ENCODE results near the gene PRAC2. TPM values are rescaled to one million over a fixed set of nuclear protein-coding genes. Genes with fewer than 3 reads are reported as not detected.

PRAC2 gene
- total RNA-seq, 1 donor from 2014 or later = not detected

DNA sequence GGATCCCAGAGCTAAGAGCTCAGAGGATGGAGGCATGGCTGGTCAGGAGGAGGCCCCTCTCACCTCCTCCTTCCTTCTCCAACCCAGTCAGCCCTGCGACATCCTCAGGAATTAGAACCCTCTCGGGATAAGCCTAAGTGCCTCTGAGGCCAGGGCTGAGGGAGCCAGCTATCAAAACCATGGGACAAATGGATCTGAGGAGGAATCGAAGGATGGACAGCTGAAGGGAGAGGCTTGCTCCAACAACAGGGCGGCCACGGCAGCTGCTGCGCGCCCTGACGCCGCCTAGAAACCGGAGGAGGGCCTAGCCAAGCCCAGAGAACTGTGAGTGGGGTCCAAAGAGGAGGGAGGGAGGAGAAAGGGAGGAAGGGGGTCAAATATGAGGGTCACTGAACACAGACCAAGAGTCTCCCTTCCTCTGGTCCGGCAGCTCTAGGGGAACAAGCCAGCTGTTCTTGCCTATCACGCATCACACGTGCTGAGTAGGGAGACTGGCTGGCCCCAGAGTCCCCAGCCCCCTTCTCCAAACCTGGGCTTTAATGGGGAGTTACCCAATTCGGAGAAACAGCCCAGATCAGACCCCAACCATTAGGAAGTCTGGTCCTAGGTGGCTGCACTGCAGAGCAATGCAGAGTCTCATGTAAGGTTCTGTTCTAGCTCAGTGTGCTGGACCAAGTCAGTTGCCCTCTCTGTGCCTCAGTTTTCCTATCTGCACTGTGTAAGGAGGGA is 11.5 kb downstream of the PRAC2 start:
- H3K4me1 ChIP-seq = peaks cover 13% of the 10 kb centered on the region
- H3K9me3 ChIP-seq (replicated peaks) = no peaks in the 10 kb centered on the region
- peaks cover 100% of the 10 kb centered on the region for H3K27me3 ChIP-seq (ENCODE audit: low read depth)
- TF ChIP-seq, protein P1, sequence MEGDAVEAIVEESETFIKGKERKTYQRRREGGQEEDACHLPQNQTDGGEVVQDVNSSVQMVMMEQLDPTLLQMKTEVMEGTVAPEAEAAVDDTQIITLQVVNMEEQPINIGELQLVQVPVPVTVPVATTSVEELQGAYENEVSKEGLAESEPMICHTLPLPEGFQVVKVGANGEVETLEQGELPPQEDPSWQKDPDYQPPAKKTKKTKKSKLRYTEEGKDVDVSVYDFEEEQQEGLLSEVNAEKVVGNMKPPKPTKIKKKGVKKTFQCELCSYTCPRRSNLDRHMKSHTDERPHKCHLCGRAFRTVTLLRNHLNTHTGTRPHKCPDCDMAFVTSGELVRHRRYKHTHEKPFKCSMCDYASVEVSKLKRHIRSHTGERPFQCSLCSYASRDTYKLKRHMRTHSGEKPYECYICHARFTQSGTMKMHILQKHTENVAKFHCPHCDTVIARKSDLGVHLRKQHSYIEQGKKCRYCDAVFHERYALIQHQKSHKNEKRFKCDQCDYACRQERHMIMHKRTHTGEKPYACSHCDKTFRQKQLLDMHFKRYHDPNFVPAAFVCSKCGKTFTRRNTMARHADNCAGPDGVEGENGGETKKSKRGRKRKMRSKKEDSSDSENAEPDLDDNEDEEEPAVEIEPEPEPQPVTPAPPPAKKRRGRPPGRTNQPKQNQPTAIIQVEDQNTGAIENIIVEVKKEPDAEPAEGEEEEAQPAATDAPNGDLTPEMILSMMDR (IDR thresholded peaks at IDR 0.05; ENCODE audit: borderline replicate concordance) = no peak
- no peak for DNase-seq
- H3K36me3 ChIP-seq = no peaks in the 10 kb centered on the region
- intact Hi-C loops (cut with micrococcal nuclease) = no loop called here
- no peak overlapping the region for H3K4me3 ChIP-seq
- no peak overlapping the region for H3K27ac ChIP-seq (replicated peaks)

DNA sequence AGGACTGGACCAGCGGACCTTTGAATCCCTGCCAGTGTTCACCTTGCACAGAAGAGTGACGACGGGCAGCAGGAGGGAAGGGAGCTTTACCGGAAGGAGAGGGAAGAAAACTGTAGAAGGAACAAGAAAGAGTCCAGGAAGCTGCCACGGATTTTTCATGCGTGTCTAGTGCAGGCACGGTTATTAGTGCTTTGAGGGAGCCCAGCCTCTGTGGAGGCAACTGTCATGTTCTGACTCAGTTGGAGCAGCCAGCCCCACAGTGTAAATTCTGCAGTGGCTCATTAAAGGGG is 12.0 kb downstream of the PRAC2 start:
- Histone ChIP-seq H3K9me3 (replicated peaks) (no peaks in the 10 kb centered on the region), H3K36me3 (no peaks in the 10 kb centered on the region), H3K4me1 (peaks cover 13% of the 10 kb centered on the region), H3K27me3 (ENCODE audit: low read depth) (peaks cover 100% of the 10 kb centered on the region), H3K4me3 (no peak overlapping the region), H3K27ac (replicated peaks) (no peak overlapping the region)
- TF ChIP-seq, protein P1 (IDR thresholded peaks at IDR 0.05; ENCODE audit: borderline replicate concordance) = no peak
- no peak for DNase-seq
- intact Hi-C loops (cut with micrococcal nuclease) = no loop called here

GRCh38 chr17:48737330-48738043 is 14.5 kb downstream of the PRAC2 start:
- intact Hi-C loops (cut with micrococcal nuclease) = no loop called here
- TF ChIP-seq, protein P1 (IDR thresholded peaks at IDR 0.05; ENCODE audit: borderline replicate concordance) = no peak
- peaks cover 100% of the 10 kb centered on the region for H3K27me3 ChIP-seq (ENCODE audit: low read depth)

GRCh38 chr17:48738424-48738802 is 15.4 kb downstream of the PRAC2 start:
- TF ChIP-seq, protein P1 (IDR thresholded peaks at IDR 0.05; ENCODE audit: borderline replicate concordance) = no peak
- H3K4me3 ChIP-seq = no peak overlapping the region
- H3K9me3 ChIP-seq (replicated peaks) = no peaks in the 10 kb centered on the region
- no peak for DNase-seq
- no peaks in the 10 kb centered on the region for H3K36me3 ChIP-seq
- H3K27me3 ChIP-seq (ENCODE audit: low read depth) = peaks cover 100% of the 10 kb centered on the region
- intact Hi-C loops (cut with micrococcal nuclease) = no loop called here
- no peak overlapping the region for H3K27ac ChIP-seq (replicated peaks)
- peaks cover 5% of the 10 kb centered on the region for H3K4me1 ChIP-seq

More at GRCh38 chr17:48737330-48738043, 14.5 kb downstream of the PRAC2 start:
- no peak overlapping the region for H3K4me3 ChIP-seq
- no peaks in the 10 kb centered on the region for H3K9me3 ChIP-seq (replicated peaks)
- H3K36me3 ChIP-seq = no peaks in the 10 kb centered on the region
- H3K4me1 ChIP-seq = peaks cover 13% of the 10 kb centered on the region
- no peak overlapping the region for H3K27ac ChIP-seq (replicated peaks)
- DNase-seq = no peak

DNA sequence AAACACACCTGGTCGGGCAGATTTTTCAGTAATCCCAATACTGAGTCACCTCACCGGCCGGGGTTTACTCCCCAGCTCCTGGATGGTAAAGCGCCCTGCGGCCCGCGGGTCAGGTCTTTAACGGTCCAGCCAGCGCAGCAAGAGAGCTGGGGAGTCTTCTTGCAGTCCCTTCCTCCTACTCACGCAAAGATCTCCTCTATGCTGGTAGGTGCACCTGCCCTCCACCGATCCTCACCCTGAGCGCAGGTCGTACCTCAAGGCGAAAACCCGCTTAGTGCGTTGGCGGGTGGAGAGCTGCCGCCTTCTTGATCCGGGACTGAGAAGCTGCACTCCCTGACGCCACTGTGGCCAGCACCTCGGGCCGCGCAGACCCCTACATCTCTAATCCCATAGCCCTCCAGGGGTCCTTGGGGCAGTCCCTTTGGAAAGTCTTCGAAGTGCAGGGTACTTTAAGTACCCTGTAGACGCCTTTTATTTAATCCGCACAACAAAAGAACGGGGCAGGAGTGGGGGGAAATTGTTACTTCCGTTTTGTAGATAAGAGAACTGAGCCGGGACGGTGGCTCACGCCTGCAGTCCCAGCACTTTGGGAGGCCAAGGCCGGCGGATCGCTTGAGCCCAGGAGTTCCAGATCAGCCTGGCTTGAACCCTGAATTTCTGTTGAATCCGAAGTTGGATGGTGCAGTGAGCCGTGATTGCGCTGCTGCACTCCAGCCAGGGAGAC is 16.0 kb downstream of the PRAC2 start:
- H3K4me1 ChIP-seq = no peaks in the 10 kb centered on the region
- H3K9me3 ChIP-seq (replicated peaks) = no peaks in the 10 kb centered on the region
- H3K36me3 ChIP-seq = no peaks in the 10 kb centered on the region
- TF ChIP-seq, protein P1 (IDR thresholded peaks at IDR 0.05; ENCODE audit: borderline replicate concordance) = no peak
- intact Hi-C loops (cut with micrococcal nuclease) = no loop called here
- H3K4me3 ChIP-seq = no peak overlapping the region
- no peak overlapping the region for H3K27ac ChIP-seq (replicated peaks)
- no peak for DNase-seq
- peaks cover 100% of the 10 kb centered on the region for H3K27me3 ChIP-seq (ENCODE audit: low read depth)

Measured in left ventricle myocardium inferior (tissue), 1 donor.